ENCODE results near the gene NEURL1.
"Not testable (repeated sequence)": the region's sequence is repeated elsewhere in the genome, so short reads cannot be mapped to it uniquely, and the experiment has no call there.

The NEURL1 gene

GRCh38 chr10:103632871-103633270 lies 139.4 kb downstream of the NEURL1 start:
- not testable (repeated sequence) for FAIRE-seq

GRCh38 chr10:103633846-103634245 lies 140.3 kb downstream of the NEURL1 start:
- no peak for FAIRE-seq

GRCh38 chr10:103635580-103635979 lies 142.1 kb downstream of the NEURL1 start:
- no peak for FAIRE-seq

DNA sequence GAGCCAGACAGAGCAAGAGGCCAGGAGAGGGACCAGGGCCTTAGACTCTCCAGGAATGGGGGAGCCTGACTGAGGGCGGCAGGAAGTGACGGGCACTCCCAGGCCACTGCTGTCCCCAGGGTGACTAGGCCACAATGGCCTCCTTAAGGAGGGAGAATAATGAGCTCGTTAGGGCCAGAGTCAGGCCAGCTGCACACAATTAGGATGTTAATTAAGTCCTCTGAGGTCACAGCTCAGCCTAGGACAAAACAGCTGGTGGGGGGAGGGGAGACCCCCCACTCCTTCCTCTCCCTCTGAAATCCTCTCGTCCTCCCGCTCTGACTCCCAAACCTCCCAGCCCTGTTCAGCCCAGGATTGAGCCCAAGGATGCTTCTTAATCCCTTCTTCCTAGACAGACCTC lies 143.0 kb downstream of the NEURL1 start:
- FAIRE-seq, result no peak

- no peak for FAIRE-seq
These were observed 143.5 kb downstream of the NEURL1 start for GRCh38 chr10:103637011-103637410.

- FAIRE-seq, result no peak
These were observed 144.5 kb downstream of the NEURL1 start for GRCh38 chr10:103637927-103638557.

- FAIRE-seq, result no peak
These were observed 145.4 kb downstream of the NEURL1 start for GRCh38 chr10:103638948-103639347.

- no peak for FAIRE-seq
These were observed 147.1 kb downstream of the NEURL1 start for GRCh38 chr10:103640436-103641181.

DNA sequence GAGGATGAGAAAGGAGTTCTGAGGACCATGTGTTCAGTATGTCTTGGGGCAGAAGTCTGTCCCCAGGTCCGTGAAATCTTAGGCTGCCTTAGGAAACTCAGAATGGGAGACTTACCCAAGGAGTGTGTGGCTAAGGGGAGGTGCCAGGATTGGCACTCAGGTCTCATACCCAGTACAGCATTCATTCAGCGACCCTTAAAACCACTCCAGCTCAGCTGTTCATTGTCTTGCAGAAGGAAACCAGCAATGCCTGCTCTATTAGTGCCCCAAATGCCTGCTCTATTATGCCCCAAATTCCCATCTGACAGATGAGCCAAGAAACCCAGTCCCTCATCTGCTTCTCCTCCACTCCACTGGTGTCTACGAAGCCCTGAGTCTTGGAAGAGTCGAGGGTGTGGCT lies 147.8 kb downstream of the NEURL1 start:
- FAIRE-seq, result no peak

Measured in G401.6 (cell line).